GM18858 (cell line): ENCODE measurements around the gene TRIM71.
A peak's percentile ranks its signal among the peaks of the same experiment; 100 is the strongest.
"Not testable (repeated sequence)": the region's sequence is repeated elsewhere in the genome, so short reads cannot be mapped to it uniquely, and the experiment has no call there.

ENCODE experiments used
- ATAC-seq: cut with Tn5 transposase; IDR thresholded peaks from one replicate; pipeline ENCODE4 v1.9.1; 2021; ENCODE audit not compliant: unreplicated experiment

The TRIM71 gene

GRCh38 chr3:32922078-32922477 lies 104.3 kb downstream of the TRIM71 start:
- ATAC-seq = no peak

- ATAC-seq = no peak
These were observed 112.4 kb downstream of the TRIM71 start for GRCh38 chr3:32930161-32930560.

GRCh38 chr3:32931273-32931672 lies 113.5 kb downstream of the TRIM71 start:
- ATAC-seq = not testable (repeated sequence)

GRCh38 chr3:32934150-32934742 lies 116.4 kb downstream of the TRIM71 start:
- no peak for ATAC-seq

GRCh38 chr3:32937331-32937730 lies 119.5 kb downstream of the TRIM71 start:
- no peak for ATAC-seq

- not testable (repeated sequence) for ATAC-seq
These were observed 121.9 kb downstream of the TRIM71 start for GRCh38 chr3:32939531-32940284.

- no peak for ATAC-seq
These were observed 122.9 kb downstream of the TRIM71 start for GRCh38 chr3:32940726-32941125.

- no peak for ATAC-seq
These were observed 127.3 kb downstream of the TRIM71 start for GRCh38 chr3:32945136-32945535.

- not testable (repeated sequence) for ATAC-seq
These were observed 127.8 kb downstream of the TRIM71 start for GRCh38 chr3:32945598-32945997.

GRCh38 chr3:32946973-32947788 lies 129.4 kb downstream of the TRIM71 start:
- peak; percentile 22 for ATAC-seq
